ENCODE measurements around the gene CCDC86.

GRCh38 chr11:60845338-60845737, 3.4 kb downstream of the CCDC86 start:
- no peak for TF ChIP-seq CTCF (IDR thresholded peaks at IDR 0.05)
- no peak for TF ChIP-seq POLR2A (IDR thresholded peaks at IDR 0.05)
